Right lobe of liver (tissue), 6 donors: ENCODE results near the gene CDCA7L. TPM values are rescaled to one million over a fixed set of nuclear protein-coding genes. Genes with fewer than 3 reads are reported as not detected.
A peak's percentile ranks its signal among the peaks of the same experiment; 100 is the strongest.

Experiments
- ATAC-seq, 4 donors: fragments of 200-7000 bp; cut with Tn5 transposase; one replicate each; pipeline ENCODE4 v1.9.1; 2020; ENCODE audit warnings: mild to moderate bottlenecking in 4 of 4, moderate library complexity in 4 of 4
- DNase-seq, 3 donors: peaks; one replicate each; pipeline ENCODE4 v3.0.0-alpha.2; 2020
- H3K27ac ChIP-seq, 3 donors: fragments of 200-600 bp; one replicate each; pipeline ENCODE4 v1.8.0; 2022
- H3K27me3 ChIP-seq, 2 donors: fragments of 200-600 bp; one replicate each; pipeline ENCODE4 v1.8.0; 2022
- H3K36me3 ChIP-seq, 4 donors: fragments of 200-600 bp; sonication (generic) in 1 of 4; one replicate each; pipeline versions ENCODE4 v1.5.1 to v1.8.0; 2017 to 2022; ENCODE audit warnings: control low read depth in 1 of 4
- H3K4me1 ChIP-seq, 4 donors: fragments of 200-600 bp; sonication (generic) in 1 of 4; one replicate each; pipeline versions ENCODE4 v1.5.1 to v1.8.0; 2017 to 2022; ENCODE audit warnings: control low read depth in 1 of 4
- H3K4me3 ChIP-seq, 3 donors: fragments of 200-600 bp; one replicate each; pipeline ENCODE4 v1.8.0; 2022
- H3K9me3 ChIP-seq, 4 donors: fragments of 200-600 bp; sonication (generic) in 1 of 4; one replicate each; pipeline versions ENCODE4 v1.5.1 to v1.8.0; 2017 to 2022; ENCODE audit warnings: control low read depth in 1 of 4
- CTCF ChIP-seq, 4 donors: fragments of 200-600 bp in 3 of 4; fragments of 450-650 bp in 1 of 4; IDR thresholded peaks; one replicate each; pipeline versions ENCODE4 v1.5.1 to v1.8.0; 2016 to 2022; ENCODE audit warnings: antibody characterized with exemption in 4 of 4, mild to moderate bottlenecking in 2 of 4
- POLR2A ChIP-seq: fragments of 450-650 bp; IDR thresholded peaks from one replicate; pipeline ENCODE4 v1.6.1; 2017; ENCODE audit warnings: antibody characterized with exemption, mild to moderate bottlenecking
- WGBS: methylation state at CpG from one replicate; pipeline ENCODE4 v1.1.6; 2018; ENCODE audit warnings: low coverage, low lambda C conversion rate; ENCODE audit not compliant: insufficient coverage; ENCODE audit errors: missing lambda C conversion rate; 5-methylcytosine and 5-hydroxymethylcytosine counted together
- intact Hi-C, 2 donors: fragments of 100-400 bp; cut with DNase I; formaldehyde crosslinking; loops; one replicate each; pipeline versions ENCODE4 v1.11.2 to v1.14.1; 2022
- total RNA-seq, 6 experiments: library from RNA; depleted of rRNA in 2 of 6; stranded (reverse); fragments of >200 nt in 2 of 6; fragmentation: NEBNext Ultra II Directional in 3 of 6; extraction: Animal tissue kit (Norgen Biotek cat#: 25700) in 3 of 6; gene quantifications; one replicate each; pipeline versions ENCODE4 v1.1.0 to v1.2.4, GENCODE V29; 2016 to 2023
- donor health status: DM: no; HTN: yes; CAD: no.
- donor health status: DM: no; HTN: no; CAD: no.
- donor health status: DM: no; HTN: no; CAD: no.
- donor health status: DM: no; HTN: yes; CAD: no.
- donor health status: DM: no; HTN: yes; CAD: no.

CDCA7L gene
- total RNA-seq, 6 experiments from 2014 or later, result 3.3 to 6.0 (median 4.3) TPM

- Histone ChIP-seq H3K4me1 (no peaks in the 10 kb centered on the region), H3K27me3 (no peaks in the 10 kb centered on the region), H3K9me3 (no peaks in the 10 kb centered on the region), H3K36me3 (peaks cover 0 to 15% (median 7%) of the 10 kb centered on the region in 4 donors), H3K27ac (no peak overlapping the region), H3K4me3 (no peak overlapping the region)
- 67% methylated on average over 1 of the region's 5 CpGs for WGBS
- intact Hi-C loops, result no loop called here
- DNase-seq (no peak), ATAC-seq (no peak)
- no peak for TF ChIP-seq POLR2A
- no peak for TF ChIP-seq CTCF (IDR thresholded peaks at IDR 0.05)
Measured at GRCh38 chr7:21908746-21909145, 37.0 kb downstream of the CDCA7L start.

- TF ChIP-seq POLR2A, result no peak
- TF ChIP-seq CTCF (IDR thresholded peaks at IDR 0.05), result no peak
- no peak for ATAC-seq
- 81% methylated on average over 10 of the region's 14 CpGs for WGBS
- H3K4me1 ChIP-seq, result no peaks in the 10 kb centered on the region
- H3K36me3 ChIP-seq, result peaks cover 0 to 17% (median 6%) of the 10 kb centered on the region in 4 donors
- no peaks in the 10 kb centered on the region for H3K9me3 ChIP-seq
- H3K4me3 ChIP-seq, result no peak overlapping the region
- no peak overlapping the region for H3K27ac ChIP-seq
- no peaks in the 10 kb centered on the region for H3K27me3 ChIP-seq
- intact Hi-C loops, result no loop called here
- no peak for DNase-seq
Measured at GRCh38 chr7:21903020-21903786, 42.5 kb downstream of the CDCA7L start.

- ATAC-seq (no peak), DNase-seq (no peak)
- Histone ChIP-seq H3K27ac (no peak overlapping the region), H3K4me1 (no peaks in the 10 kb centered on the region), H3K36me3 (peaks cover 0 to 12% (median 3%) of the 10 kb centered on the region in 4 donors), H3K9me3 (no peaks in the 10 kb centered on the region), H3K4me3 (no peak overlapping the region), H3K27me3 (no peaks in the 10 kb centered on the region)
- TF ChIP-seq CTCF (IDR thresholded peaks at IDR 0.05) (no peak), POLR2A (no peak)
- WGBS, result 88% methylated on average over 5 of the region's 5 CpGs
- intact Hi-C loops, result no loop called here
Measured at GRCh38 chr7:21902240-21902639, 43.5 kb downstream of the CDCA7L start.

GRCh38 chr7:21898265-21898930 lies 47.3 kb downstream of the CDCA7L start:
- no peaks in the 10 kb centered on the region for H3K27me3 ChIP-seq
- WGBS, result 77% methylated on average over 16 of the region's 17 CpGs
- no peak for TF ChIP-seq POLR2A
- TF ChIP-seq CTCF (IDR thresholded peaks at IDR 0.05), result no peak
- H3K9me3 ChIP-seq, result no peaks in the 10 kb centered on the region
- H3K4me3 ChIP-seq, result no peak overlapping the region
- H3K36me3 ChIP-seq, result no peaks in the 10 kb centered on the region
- peak in 3 of 4 donors; percentile 30 to 72 (median 50) for ATAC-seq
- H3K27ac ChIP-seq, result no peak overlapping the region
- no peaks in the 10 kb centered on the region for H3K4me1 ChIP-seq
- intact Hi-C loops, result no loop called here
- DNase-seq, result no peak
